ENCODE results near the gene GOLGA3.

- TF ChIP-seq POLR2AphosphoS5 (IDR thresholded peaks at IDR 0.05; ENCODE audit: low read depth) (no peak), CTCF (conservative IDR thresholded peaks at IDR 0.05; ENCODE audit: low read depth in 2 of 2) (no peak), EZH2phosphoT487 (IDR thresholded peaks at IDR 0.05; ENCODE audit: unreplicated experiment) (no peak), REST (IDR thresholded peaks at IDR 0.05; ENCODE audit: unreplicated experiment) (no peak), EZH2 (IDR thresholded peaks at IDR 0.05; ENCODE audit: low read depth, unreplicated experiment) (no peak), CREB1 (CRISPR knock-in tag; IDR thresholded peaks at IDR 0.05; ENCODE audit: low read depth) (no peak), JUNB (IDR thresholded peaks at IDR 0.05; ENCODE audit: unreplicated experiment) (no peak), ZNF114 (CRISPR knock-in tag; IDR thresholded peaks at IDR 0.05) (no peak), NANOG (IDR thresholded peaks at IDR 0.05; ENCODE audit: borderline replicate concordance) (no peak), ZNF331 (CRISPR knock-in tag; IDR thresholded peaks at IDR 0.05; ENCODE audit: low read depth) (no peak), STAT1 (IDR thresholded peaks at IDR 0.05; ENCODE audit: unreplicated experiment) (no peak), ETS1 (IDR thresholded peaks at IDR 0.05) (no peak), ZNF462 (CRISPR knock-in tag; IDR thresholded peaks at IDR 0.05) (no peak)
Measured at GRCh38 chr12:132729541-132730320, 98.9 kb downstream of the GOLGA3 start.

Data from GM23338 (cell line).